ENCODE results near the gene SLC37A2.
A peak's percentile ranks its signal among the peaks of the same experiment; 100 is the strongest.

SLC37A2 gene

DNA sequence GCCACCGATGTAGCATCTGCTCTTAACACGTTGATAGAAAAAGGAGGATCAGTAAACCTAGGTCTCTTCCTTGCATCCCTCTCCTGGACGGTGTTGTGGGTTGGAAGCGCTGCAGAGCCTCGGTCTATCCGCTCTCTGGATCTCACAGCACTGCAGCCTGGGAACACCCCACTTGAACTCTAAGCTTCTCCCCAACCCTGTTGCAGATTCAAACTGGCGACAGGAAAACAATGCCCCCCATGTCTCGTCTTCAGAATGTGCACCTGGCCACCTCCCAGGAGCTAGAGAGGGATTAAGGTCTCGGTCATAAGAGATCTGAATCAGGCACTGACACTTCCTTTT lies 47.9 kb downstream of the SLC37A2 start:
- peak; percentile 17 for DNase-seq (ENCODE audit: low spot score)

DNA sequence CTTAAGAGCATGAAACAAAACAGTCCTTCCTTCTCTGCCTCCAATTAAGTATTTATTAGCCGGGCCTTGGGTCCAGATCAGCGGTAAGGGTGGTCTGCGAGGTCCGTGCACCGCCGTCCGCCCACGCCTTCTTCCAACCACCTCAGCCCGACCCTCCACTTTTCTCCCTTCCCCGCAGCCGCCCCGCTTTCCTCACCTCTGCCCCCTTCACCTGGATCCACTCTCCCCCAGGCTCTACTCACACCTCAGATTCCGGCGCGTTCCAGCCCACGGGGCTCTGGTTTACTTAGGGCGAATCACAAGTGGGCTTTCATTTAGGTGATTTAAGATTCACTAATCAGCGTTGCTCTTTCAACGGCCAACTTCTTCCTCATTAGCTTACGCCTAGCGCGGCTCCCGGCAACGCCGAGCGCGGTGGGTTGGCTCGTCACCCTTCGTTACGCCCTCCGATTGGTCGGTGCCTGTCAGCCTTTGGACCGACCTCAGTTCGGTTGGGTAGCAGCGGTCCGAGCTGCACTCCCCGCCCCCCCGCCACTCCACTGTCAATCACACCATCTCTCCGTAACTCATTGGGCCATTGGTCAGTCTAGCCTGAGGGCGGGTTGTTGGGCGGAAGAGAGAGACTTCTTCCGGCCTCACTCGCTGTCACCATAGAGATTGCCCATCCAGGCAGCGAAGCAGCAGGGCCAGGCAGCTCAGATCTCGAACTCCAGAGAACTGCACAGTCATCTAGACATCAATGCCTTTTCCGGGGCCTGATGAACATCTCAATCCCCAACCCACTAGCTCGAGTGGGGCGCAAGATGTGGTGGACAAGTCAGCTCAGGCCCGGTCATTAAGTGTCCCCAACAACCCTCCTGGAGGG lies 48.5 kb downstream of the SLC37A2 start, which contains the start of gene TMEM218:
Gene TMEM218, minus strand, starts transcription at position 284 of the 865 bp plus-strand sequence. CDS start 9,385 bp downstream, outside the sequence.
- DNase-seq (ENCODE audit: low spot score) = peak; percentile 98

DNA sequence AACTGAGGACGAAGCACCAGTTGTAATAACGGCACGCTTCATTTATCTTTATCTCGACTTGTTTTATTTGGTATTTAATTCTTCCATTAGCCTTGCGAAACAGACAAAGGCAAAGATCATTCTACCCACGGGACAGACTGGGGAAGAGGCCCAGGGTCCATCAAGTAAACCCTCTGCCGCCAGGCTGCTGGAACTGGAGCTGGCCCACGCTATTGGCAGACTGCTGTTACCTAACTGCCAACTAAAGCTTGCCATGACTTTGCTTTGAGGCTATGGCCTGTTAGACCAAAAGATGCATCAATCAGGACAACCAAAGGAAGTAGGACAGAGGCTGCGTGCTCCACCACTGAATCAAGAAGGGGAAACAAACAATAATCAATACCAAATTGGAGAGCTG lies 49.1 kb downstream of the SLC37A2 start:
- no peak for DNase-seq (ENCODE audit: low spot score)

DNA sequence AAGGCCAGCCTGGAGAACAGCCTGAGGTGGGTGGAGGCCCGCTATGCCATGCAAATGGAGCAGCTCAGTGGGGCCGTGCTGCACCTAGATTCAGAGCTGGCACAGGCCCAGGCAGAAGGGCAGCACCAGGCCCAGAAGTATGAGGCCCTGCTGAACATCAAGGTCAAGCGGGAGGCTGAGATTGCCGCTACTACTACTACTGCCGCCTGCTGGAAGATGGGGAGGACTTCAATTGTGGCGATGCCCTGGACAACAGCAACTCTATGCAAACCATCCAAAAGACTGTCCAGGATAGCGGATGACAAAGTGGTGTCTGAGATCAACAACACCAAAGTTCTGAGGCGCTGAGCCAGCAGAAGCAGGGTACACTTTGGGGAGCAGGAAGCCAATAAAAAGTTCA lies 51.4 kb downstream of the SLC37A2 start:
- DNase-seq (ENCODE audit: low spot score) = no peak

DNA sequence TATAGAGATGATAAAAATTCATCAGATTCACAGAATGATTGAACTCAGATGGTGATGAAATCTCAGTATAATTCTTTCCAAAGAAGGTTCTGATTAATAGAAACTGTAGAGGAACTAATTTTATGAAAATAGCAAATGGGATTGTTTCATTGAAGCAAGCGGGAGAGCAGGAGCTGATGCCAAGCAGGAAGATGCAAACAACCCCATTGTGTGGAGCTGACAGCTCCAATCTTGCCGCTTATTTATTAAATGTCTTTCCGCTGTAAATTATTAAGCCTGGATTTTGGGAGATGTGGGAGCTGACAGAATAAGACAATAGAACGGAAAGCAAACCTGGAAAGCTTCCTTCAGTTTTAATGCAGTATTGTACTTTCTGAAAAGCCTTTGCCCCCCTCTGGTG lies 54.3 kb downstream of the SLC37A2 start:
- no peak for DNase-seq (ENCODE audit: low spot score)

DNA sequence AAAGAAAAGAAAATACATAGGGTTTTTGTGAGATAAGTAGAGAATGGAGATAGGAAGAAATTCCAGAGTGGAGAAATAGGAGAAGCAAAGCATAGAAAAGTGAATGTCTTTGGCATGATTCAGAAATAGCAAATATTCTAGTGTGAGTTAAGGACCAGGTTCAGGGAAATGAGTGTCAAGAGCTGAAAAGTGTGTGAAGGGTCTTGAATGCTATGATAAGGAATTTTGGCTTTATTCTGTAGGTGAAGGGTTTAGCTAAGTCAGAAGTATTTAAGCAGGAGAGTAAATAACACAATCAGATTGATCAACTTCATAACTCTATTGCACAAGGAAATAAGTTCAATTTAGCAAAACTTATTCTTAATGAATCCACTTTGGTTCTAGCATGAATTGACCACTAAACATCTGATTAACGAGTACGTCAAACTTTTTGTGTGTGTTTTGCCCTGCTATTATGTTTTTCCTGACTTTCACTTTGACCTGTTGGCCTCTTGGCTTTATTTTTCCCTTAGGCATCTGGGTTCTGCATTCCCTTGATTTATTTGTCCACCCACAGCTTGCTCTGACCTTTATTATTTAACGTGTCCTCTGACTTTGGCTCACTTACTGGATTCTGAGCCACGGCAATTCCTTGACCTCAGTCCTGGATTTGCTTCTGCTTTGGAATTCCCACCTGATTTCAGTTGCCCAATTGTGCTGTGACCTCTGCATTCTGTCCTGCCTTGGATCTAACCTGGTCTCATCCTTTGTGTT lies 60.3 kb downstream of the SLC37A2 start:
- no peak for DNase-seq (ENCODE audit: low spot score)

DNA sequence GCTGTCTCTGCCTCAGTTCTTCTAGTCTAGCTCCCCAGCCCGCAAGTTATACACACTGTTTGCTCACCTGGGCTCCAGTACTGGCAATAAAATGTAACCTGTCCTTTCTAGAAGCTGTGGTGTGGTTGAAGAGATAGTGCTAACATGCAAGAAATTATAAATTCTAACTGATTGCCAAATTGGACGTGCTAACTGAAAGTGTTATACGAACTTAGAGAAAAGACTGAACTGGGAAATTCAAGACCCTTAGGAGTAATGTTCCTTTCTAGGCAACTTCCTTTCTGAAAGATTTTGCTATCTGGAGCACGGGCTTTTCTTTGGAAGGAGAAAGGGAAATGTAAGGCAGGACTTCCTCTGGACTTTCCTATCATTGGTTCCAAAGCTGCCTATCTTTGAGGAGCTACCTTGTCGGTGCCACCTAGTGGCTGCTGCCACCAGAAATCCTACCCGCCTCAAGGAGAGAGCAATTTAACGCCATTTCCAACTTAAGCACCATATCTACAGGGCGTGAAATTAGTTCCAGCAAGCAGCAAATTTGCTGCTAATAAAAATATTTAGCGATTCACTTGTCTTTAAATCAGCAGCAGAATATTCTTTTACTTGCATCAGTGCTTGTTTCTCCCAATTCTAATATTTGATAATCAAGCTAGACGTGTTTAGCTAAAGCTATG lies 61.0 kb downstream of the SLC37A2 start:
- DNase-seq (ENCODE audit: low spot score) = peak; percentile 67

DNA sequence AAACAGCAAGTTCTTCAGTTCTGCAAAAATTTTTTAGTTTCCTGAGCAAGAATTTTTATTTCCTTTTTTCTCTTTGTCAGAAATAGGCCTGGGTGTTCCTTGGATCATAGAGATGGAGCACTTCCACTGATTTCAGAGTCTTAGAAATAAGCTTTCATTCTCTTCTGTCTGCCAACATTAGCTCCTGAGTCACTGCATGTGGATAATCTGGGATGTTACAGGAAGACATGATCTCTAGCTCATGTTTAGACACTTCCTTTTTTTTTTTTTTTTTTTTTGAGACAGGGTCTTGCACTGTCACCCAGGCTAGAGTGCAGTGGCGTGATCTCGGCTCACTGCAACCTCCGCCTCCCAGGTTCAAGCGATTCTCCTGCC lies 61.5 kb downstream of the SLC37A2 start:
- DNase-seq (ENCODE audit: low spot score) = no peak

DNA sequence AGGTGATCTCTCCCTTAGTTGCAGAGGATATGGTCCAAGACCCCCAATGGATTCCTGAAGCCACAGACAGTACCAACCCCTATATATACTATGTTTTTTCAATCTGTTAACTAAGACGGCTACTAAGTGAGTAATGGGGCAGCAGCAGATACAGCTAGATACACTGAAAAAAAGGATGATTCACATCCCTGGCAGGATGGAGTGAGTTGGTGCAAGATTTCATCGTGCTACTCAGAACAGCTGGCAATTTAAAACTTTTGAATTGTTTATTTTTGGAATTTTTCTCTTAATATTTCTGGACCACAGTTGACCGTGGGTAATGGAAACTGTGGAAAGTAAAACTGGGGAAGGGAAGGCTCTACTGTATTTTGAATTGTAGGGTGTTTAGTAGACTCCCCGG lies 65.3 kb downstream of the SLC37A2 start:
- DNase-seq (ENCODE audit: low spot score) = peak; percentile 56

DNA sequence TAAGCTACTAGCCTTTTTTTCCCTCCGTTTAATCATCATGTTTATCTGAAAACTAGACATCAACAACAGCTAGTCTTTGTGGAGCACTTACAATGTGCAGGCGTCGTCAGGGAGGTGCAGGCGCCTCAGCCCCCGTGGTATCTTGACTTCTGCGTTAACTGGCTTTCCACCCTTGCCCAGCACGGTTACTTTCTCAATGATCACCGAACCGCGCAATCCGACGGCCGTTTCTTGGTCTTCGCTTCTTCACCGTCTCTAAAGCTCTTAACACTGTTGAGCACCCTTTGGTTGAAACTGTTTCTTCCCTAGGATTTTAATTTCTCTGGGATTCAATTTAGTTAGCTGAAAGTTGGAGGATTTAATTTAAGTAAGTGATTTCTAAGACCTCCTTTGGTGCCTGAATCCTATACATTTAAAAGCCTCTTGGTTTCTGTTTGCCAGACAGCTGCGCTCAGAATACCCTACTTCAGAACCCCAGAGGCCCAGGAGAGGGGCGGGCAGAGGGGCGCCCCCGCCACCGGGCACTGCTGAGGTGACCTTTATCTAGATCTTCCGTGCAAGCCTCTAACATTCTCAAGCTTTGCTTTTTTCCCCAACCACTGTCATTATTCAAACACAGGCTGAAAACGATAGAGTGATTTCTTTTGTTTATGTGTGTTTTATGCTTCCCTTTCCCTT lies 66.3 kb downstream of the SLC37A2 start:
- no peak for DNase-seq (ENCODE audit: low spot score)

DNA sequence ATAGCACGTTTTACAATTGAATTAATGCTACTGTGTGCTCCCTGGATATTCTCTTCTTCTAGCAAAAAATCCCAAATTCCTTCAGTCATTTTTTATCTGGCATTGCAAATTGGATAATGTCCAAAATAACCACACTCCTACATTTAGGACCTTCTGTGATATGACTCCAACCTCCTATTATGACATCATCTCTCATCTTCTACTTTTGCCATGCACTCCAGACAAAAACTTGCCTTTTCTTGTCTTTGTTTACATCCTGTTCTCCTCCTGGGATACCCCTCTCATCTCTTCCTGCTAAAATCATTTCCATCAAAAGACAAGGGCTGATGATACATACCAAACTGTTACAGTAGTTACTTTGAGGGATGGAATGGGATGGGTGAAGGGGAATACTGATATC lies 69.0 kb downstream of the SLC37A2 start:
- DNase-seq (ENCODE audit: low spot score) = no peak

DNA sequence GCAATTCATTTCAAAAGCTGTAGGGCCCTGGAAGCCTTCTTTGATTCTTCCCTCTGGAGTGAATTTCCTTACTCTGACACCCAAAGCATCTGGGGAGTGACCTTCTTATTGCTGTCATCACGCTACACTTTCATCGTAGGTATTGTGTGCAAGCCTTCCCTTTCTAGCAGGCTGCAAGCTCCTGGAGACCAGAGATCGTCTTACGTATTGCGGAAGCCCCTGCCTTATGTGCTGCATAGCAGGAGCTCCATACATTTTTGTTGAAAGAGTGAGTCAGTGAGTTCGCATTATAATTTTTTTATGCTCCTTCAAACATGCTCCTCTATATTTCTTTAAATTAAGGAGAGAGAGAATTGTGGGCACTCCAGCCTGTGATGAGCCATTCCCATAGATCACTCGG lies 69.5 kb downstream of the SLC37A2 start:
- DNase-seq (ENCODE audit: low spot score) = no peak

DNA sequence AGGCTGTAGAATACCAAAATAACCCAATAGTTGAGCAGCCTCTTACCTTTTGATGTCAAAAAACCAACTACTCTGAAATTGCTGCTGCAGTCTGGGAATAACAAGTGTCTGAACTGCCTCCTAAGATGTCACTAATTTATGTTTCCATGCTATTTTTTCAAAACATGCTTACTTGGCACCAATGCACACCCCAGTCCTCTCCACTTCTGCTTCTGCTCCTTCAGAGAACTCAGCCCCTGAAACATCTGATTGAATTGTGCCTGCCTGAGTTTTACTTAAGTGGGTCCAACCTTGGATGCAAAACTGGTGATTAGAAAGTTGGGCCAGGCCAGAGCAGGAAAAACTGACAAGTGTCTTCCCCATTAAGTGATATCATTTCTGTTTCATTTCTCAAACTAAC lies 72.9 kb downstream of the SLC37A2 start:
- DNase-seq (ENCODE audit: low spot score) = no peak

DNA sequence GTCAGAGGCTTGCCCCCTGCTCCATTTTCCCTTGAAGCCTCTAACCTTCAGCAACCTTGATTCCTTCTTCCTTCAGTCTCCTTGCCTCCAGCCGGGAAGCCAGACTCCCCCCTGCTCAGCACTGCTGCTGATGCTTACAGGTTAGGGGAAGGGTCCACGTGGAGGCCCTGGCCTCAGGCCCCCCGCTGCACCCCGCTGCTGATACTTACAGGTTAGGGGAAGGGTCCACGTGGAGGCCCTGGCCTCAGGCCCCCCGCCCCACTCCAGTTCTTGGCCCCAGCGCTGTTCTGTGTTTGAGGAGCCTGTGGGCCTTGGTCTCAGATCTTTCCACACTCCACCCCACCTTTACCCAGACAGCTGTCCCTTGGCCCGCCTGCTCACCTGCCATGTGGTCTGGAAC lies 75.9 kb downstream of the SLC37A2 start:
- no peak for DNase-seq (ENCODE audit: low spot score)

DNA sequence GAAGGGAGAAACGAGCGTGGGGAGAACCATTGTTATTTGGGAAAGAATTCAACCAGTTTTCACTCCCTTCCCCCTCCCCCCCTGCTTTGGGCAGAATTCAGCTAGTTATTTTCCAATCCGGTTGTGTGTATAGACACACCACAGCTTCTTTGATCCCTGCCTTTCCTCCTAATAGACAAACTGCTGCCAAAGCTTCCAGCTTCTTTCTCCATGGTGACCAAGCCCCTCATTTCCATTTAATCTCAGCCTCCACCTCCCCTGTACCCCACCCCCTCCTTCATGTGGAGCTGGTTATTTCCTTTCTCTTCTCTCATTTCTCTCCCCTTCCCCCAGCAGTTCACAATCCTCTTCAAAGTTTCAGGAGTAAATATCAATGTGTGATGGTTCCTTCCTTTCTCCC lies 76.7 kb downstream of the SLC37A2 start:
- DNase-seq (ENCODE audit: low spot score) = no peak
